Endothelial cell (in vitro differentiated cells): ENCODE results near the gene RFX5. TPM values are rescaled to one million over a fixed set of nuclear protein-coding genes. Genes with fewer than 3 reads are reported as not detected.

ENCODE experiments used
- DNase-seq: peaks from one replicate; pipeline ENCODE4 v3.0.0; 2021; ENCODE audit warnings: low spot score
- H3K27ac Mint-ChIP-seq: one replicate; pipeline ENCODE4 v1.8.0; 2021; ENCODE audit warnings: mixed read lengths, inconsistent platforms; ENCODE audit not compliant: unreplicated experiment
- H3K27me3 Mint-ChIP-seq: one replicate; pipeline ENCODE4 v1.8.0; 2021; ENCODE audit warnings: mild to moderate bottlenecking, moderate library complexity, mixed read lengths, inconsistent platforms; ENCODE audit not compliant: unreplicated experiment
- H3K36me3 Mint-ChIP-seq: one replicate; pipeline ENCODE4 v1.8.0; 2021; ENCODE audit warnings: mild to moderate bottlenecking, low read depth, mixed read lengths, inconsistent platforms; ENCODE audit not compliant: unreplicated experiment
- H3K4me1 Mint-ChIP-seq: one replicate; pipeline ENCODE4 v1.8.0; 2021; ENCODE audit warnings: mild to moderate bottlenecking, mixed read lengths, inconsistent platforms; ENCODE audit not compliant: unreplicated experiment
- H3K4me3 Mint-ChIP-seq: one replicate; pipeline ENCODE4 v1.8.0; 2021; ENCODE audit warnings: mild to moderate bottlenecking, mixed read lengths, inconsistent platforms; ENCODE audit not compliant: unreplicated experiment
- H3K9me3 Mint-ChIP-seq: one replicate; pipeline ENCODE4 v1.8.0; 2021; ENCODE audit warnings: mixed read lengths, inconsistent platforms; ENCODE audit not compliant: unreplicated experiment
- total RNA-seq: library from RNA; stranded (reverse); fragmentation: NEBNext Ultra II Directional; extraction: Animal tissue kit (Norgen Biotek cat#: 25700); gene quantifications from one replicate; pipeline ENCODE4 v1.2.1, GENCODE V29; 2021; ENCODE audit not compliant: unreplicated experiment
- TF ChIP-seq, protein P1 (sequence below): fragments of 200-600 bp; sonication (generic); IDR thresholded peaks from one replicate; pipeline ENCODE4 v1.5.0; 2021; ENCODE audit warnings: antibody characterized with exemption; ENCODE audit not compliant: unreplicated experiment

RFX5 gene
- total RNA-seq, 1 donor from 2014 or later: 51.6 TPM

DNA sequence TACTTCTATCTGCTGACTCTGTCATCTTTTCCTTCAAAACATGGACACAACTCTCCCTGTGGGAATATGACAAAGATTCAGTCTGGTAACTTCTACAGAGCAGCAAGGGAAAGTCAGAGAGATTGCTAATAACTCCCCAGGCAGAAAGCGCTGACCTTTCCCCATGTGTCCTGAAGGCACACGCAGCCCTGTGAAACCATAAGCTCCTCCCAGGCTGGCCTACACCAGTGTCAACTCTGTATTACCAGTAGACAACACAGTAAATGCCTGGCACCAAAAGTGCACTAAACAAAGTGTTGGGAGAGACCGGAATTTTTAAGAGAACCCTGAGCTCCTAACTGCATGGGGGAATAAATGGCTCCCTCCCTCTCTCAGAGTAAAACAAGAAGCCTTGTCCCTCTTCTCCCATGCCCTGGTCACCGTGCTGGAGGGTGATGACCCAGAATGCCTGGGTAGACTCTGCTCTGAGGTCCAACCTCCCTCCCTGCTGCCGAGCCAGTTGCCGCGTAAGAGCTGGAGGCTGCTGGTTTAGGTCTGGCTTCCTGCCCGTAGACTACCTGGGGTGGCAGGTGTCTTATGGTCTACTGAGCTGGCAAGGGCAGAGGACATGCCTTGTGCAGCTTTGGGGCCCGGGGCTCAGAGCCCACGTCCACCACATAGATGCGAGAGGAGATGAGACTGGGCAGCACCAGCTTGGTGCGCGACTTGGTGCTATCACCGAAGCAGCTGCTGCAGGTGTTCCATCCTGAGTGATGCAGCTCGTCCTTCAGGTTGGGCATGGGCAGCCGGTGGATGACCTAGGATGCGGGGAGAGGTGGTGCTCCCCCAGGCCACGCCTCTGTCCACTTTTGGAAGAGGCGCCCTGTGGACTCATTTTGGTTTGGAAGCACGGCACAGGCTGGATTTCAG lies 21.6 kb upstream of the RFX5 start:
- no peak overlapping the region for H3K27ac Mint-ChIP-seq
- no peaks in the 10 kb centered on the region for H3K9me3 Mint-ChIP-seq
- peaks cover 17% of the 10 kb centered on the region for H3K4me1 Mint-ChIP-seq
- no peak for DNase-seq
- no peak overlapping the region for H3K4me3 Mint-ChIP-seq
- H3K27me3 Mint-ChIP-seq: peaks cover 13% of the 10 kb centered on the region
- TF ChIP-seq, protein P1, sequence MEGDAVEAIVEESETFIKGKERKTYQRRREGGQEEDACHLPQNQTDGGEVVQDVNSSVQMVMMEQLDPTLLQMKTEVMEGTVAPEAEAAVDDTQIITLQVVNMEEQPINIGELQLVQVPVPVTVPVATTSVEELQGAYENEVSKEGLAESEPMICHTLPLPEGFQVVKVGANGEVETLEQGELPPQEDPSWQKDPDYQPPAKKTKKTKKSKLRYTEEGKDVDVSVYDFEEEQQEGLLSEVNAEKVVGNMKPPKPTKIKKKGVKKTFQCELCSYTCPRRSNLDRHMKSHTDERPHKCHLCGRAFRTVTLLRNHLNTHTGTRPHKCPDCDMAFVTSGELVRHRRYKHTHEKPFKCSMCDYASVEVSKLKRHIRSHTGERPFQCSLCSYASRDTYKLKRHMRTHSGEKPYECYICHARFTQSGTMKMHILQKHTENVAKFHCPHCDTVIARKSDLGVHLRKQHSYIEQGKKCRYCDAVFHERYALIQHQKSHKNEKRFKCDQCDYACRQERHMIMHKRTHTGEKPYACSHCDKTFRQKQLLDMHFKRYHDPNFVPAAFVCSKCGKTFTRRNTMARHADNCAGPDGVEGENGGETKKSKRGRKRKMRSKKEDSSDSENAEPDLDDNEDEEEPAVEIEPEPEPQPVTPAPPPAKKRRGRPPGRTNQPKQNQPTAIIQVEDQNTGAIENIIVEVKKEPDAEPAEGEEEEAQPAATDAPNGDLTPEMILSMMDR: no peak
- H3K36me3 Mint-ChIP-seq: peaks cover 11% of the 10 kb centered on the region

DNA sequence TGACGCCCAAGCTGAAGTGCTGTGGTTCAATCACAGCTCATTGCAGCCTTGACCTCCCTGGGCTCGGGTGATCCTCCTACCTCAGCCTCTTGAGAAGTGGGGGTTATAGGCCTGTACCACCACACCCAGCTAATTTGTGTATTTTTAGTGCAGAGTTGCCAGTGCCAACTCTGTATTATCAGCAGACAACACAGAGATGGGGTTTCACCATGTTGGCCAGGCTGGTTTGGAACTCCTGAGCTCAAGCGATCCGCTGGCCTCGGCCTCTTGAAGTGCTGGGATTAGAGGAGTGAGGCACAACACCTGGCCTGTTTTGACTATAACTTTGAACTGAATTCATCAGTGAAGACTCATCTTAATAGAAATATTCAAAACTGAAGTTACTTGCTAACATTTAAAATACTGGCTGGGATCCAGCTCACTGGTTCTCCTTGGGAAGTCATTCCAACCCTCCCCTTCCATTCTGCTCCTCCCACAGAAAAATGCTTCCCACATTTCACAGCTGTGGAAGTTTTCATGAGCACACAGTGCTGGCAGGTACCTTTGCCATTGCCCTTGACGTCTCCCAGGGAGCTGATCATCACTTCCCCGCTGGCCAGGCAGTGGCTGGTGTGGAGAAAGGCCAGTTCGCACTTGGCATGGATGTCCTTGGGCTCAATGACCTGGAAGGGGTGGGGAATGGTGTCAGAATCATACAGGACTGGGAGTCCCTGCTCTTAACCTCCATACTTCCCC lies 20.8 kb upstream of the RFX5 start:
- peaks cover 13% of the 10 kb centered on the region for H3K27me3 Mint-ChIP-seq
- H3K27ac Mint-ChIP-seq: no peak overlapping the region

DNA sequence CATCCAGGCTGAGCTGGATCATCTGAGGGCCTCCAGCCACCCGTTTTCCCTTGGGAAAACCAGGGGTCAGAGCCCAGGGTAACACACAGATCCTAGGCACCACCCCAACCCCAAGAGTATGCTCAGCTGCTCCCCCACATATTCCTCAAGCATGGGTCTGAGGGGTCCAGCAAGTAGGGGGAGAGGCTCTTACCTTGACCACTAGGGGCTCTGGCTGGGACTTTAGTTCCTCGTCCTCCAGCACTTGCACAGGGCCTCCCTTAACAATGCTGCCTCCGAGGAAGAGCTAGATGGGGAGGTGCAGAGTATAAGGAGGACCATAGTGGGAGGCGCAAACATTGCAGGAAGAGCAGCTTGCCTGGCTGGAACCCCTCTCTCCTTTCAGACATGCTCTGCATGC lies 17.9 kb upstream of the RFX5 start:
- no peak for DNase-seq
- Mint-ChIP-seq H3K36me3 (peaks cover 32% of the 10 kb centered on the region), H3K9me3 (peaks cover 13% of the 10 kb centered on the region), H3K4me1 (peaks cover 3% of the 10 kb centered on the region), H3K27me3 (peaks cover 14% of the 10 kb centered on the region), H3K4me3 (no peak overlapping the region), H3K27ac (no peak overlapping the region)
- TF ChIP-seq, protein P1: no peak

More for the DNA sequence above, 20.8 kb upstream of the RFX5 start:
- TF ChIP-seq, protein P1: no peak
- Mint-ChIP-seq H3K4me1 (peaks cover 12% of the 10 kb centered on the region), H3K4me3 (no peak overlapping the region), H3K36me3 (peaks cover 19% of the 10 kb centered on the region), H3K9me3 (peaks cover 7% of the 10 kb centered on the region)
- DNase-seq: no peak

DNA sequence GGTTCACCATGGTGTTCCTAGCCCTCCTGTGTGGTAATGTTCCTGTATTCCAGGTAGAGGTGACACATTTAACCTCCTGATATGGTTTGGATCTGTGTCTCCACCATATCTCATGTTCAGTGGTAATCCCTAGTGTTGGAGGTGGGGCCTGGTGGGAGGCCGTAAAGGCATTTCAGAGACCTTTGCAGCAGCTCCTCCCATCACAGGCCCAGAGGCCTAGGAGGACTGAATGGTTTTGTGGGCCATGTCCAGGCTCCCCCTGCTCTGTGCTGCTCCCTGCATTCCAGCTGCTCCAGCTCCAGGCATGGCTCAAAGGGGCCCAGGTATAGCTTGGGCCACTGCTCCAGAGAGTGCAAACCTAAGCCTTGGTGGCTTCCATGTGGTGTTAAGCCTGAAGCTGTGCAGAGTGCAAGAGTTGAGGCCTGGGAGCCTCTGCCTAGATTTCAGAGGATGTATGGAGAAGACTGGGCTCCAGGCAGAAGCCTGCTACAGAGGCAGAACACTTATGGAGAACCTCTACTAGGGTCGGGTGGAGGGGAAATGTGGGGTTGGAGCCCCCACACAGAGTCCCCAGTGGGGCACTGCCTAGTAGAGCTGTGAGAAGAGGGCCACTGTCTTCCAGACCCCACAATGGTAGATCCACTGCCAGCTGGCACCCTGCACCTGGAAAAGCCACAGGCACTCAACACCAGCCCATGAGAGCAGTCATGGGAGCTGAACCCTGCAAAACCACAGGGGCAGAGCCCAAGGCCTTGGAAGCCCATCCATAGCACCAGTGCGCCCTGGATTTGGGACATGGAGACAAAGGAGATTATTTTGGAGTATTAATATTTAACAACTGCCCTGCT lies 15.5 kb upstream of the RFX5 start:
- DNase-seq: no peak
- peaks cover 15% of the 10 kb centered on the region for H3K27me3 Mint-ChIP-seq
- TF ChIP-seq, protein P1: no peak
- H3K27ac Mint-ChIP-seq: no peak overlapping the region
- H3K36me3 Mint-ChIP-seq: peaks cover 32% of the 10 kb centered on the region
- peaks cover 13% of the 10 kb centered on the region for H3K9me3 Mint-ChIP-seq
- peak overlapping the region; percentile 53 for H3K4me3 Mint-ChIP-seq
- peaks cover 3% of the 10 kb centered on the region for H3K4me1 Mint-ChIP-seq
